BLaER1 (cell line): ENCODE data around the gene CXCL6.

ENCODE experiments used
- H3K27ac ChIP-seq: shearing (Covaris generic); formaldehyde crosslinking; 2 replicates; pipeline ENCODE4 v1.8.1; 2022
- H3K27me3 ChIP-seq: shearing (Covaris generic); formaldehyde crosslinking; 2 replicates; pipeline ENCODE4 v1.8.1; 2022
- H3K36me3 ChIP-seq: shearing (Covaris generic); formaldehyde crosslinking; 2 replicates; pipeline ENCODE4 v1.8.1; 2022
- H3K4me1 ChIP-seq: shearing (Covaris generic); formaldehyde crosslinking; 2 replicates; pipeline ENCODE4 v1.8.1; 2022
- H3K4me2 ChIP-seq: shearing (Covaris generic); formaldehyde crosslinking; 2 replicates; pipeline ENCODE4 v1.8.1; 2022
- H3K4me3 ChIP-seq: shearing (Covaris generic); formaldehyde crosslinking; 2 replicates; pipeline ENCODE4 v1.8.1; 2022
- H3K9ac ChIP-seq: shearing (Covaris generic); formaldehyde crosslinking; 2 replicates; pipeline ENCODE4 v1.8.1; 2022
- H3K9me3 ChIP-seq: shearing (Covaris generic); formaldehyde crosslinking; 2 replicates; pipeline ENCODE4 v1.8.1; 2022
- H4K20me1 ChIP-seq: shearing (Covaris generic); formaldehyde crosslinking; 2 replicates; pipeline ENCODE4 v1.8.1; 2022
- Cebpa-rat ChIP-seq: shearing (Covaris generic); IDR thresholded peaks from 2 replicates; pipeline ENCODE4 v1.8.1; 2022

The CXCL6 gene

DNA sequence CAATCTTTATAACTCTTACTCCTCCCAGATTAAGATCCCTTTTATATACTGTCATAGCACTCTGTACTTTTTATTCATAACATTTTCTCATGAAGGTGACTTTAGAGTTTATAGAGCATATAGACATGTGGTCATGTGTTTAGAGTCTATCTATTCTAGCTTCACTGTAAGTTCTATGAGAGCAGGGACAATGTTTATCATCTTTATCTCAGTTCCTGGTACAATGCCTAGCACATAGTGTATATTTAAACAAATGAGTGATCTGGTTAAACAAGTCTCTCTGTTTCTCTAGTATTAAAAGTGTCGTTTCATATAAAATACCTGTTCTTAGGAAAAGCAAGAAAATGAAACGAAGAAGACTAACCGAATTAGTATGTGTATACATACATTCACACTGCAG is 3.2 kb downstream of the CXCL6 start:
- Histone ChIP-seq H3K27me3 (no peaks in the 10 kb centered on the region), H3K4me2 (no peak overlapping the region), H3K9ac (no peak overlapping the region), H3K27ac (no peak overlapping the region), H4K20me1 (no peaks in the 10 kb centered on the region), H3K4me3 (no peak overlapping the region), H3K36me3 (no peaks in the 10 kb centered on the region), H3K4me1 (no peaks in the 10 kb centered on the region), H3K9me3 (0 out of 2 replicates have a peak, but pooled peaks cover 3% of the 10 kb centered on the region)
- no peak for TF ChIP-seq Cebpa-rat

DNA sequence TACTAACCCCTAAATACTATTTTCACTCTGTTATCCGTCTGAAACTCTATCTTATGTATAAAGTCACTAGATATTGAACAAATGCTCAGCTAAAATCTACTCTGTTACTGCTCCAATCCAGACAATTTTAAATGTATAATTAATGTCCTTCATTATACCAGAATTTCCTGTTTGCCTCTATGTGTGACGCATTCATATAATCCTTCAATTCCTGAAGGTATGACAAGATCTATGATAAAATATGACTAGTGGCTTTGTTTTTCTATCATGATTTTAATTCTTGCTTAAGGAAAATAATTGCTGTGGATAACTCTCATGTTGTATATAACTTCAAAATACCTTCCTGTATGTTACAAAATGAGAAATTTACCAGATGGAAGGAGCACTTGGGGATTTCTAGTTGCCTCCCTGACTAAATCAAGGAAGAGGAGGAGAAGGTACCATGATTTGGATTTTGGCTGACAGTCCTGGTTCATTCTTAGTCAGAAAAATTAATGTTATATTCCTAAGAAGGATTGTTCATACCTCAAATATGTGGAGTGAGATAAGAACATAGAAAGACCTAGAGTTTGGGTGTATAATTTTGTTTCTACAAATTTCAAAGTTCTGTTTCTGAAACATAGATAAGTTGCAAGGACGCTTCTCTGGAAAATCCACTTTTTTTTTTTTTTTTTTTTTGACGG is 4.9 kb downstream of the CXCL6 start:
- 0 out of 2 replicates have a peak, but pooled peaks cover 3% of the 10 kb centered on the region for H3K9me3 ChIP-seq
- no peaks in the 10 kb centered on the region for H3K27me3 ChIP-seq
- H3K4me2 ChIP-seq, result no peak overlapping the region
- no peak overlapping the region for H3K9ac ChIP-seq
- no peaks in the 10 kb centered on the region for H3K4me1 ChIP-seq
- no peak for TF ChIP-seq Cebpa-rat
- H3K36me3 ChIP-seq, result no peaks in the 10 kb centered on the region
- H4K20me1 ChIP-seq, result no peaks in the 10 kb centered on the region
- H3K4me3 ChIP-seq, result no peak overlapping the region
- no peak overlapping the region for H3K27ac ChIP-seq

DNA sequence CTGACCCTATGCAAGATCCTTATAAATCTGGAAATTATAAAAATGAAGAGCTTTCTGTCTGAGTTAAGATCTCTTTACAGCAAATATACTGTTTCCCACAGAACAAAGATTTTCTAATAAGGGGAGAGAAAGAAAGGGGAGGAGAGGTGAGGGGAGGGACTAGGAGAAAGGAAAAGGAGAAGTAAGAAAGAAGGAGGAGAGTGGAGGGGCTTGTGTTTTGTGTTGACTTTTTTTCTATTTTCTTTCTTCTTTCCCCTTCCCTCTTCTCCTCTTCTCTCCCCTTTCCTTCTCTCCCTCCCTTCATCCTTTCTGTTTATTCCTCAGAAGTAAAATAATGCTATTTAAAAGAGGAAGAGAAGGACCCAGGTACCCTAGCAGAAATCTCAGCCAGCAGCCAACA is 6.2 kb downstream of the CXCL6 start:
- no peaks in the 10 kb centered on the region for H3K9me3 ChIP-seq
- H3K27me3 ChIP-seq, result no peaks in the 10 kb centered on the region
- H3K27ac ChIP-seq, result no peak overlapping the region
- H4K20me1 ChIP-seq, result no peaks in the 10 kb centered on the region
- H3K9ac ChIP-seq, result no peak overlapping the region
- H3K4me1 ChIP-seq, result no peaks in the 10 kb centered on the region
- no peak overlapping the region for H3K4me2 ChIP-seq
- no peaks in the 10 kb centered on the region for H3K36me3 ChIP-seq
- no peak for TF ChIP-seq Cebpa-rat
- no peak overlapping the region for H3K4me3 ChIP-seq

DNA sequence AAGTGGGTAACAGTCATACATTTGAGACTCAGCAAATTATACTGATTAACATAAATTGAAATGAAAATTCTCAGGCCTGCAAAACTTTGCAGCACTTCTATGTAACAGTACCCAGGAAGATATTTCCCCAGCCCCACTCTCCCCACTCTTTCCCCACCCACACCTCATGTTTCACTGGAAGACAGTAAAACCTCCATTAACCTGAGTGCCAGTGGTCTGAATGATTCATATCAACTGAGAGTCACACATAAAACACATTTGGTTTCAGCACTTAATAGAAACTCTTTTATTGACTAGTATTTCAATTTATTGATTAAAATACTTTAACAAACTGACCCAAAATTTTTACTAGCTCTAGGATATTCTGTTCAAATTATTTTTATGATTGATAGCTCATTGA is 6.9 kb downstream of the CXCL6 start:
- H3K27me3 ChIP-seq, result no peaks in the 10 kb centered on the region
- H3K9ac ChIP-seq, result no peak overlapping the region
- no peaks in the 10 kb centered on the region for H3K9me3 ChIP-seq
- TF ChIP-seq Cebpa-rat, result no peak
- no peaks in the 10 kb centered on the region for H3K4me1 ChIP-seq
- no peak overlapping the region for H3K4me2 ChIP-seq
- no peaks in the 10 kb centered on the region for H3K36me3 ChIP-seq
- no peak overlapping the region for H3K27ac ChIP-seq
- H3K4me3 ChIP-seq, result no peak overlapping the region
- H4K20me1 ChIP-seq, result no peaks in the 10 kb centered on the region

DNA sequence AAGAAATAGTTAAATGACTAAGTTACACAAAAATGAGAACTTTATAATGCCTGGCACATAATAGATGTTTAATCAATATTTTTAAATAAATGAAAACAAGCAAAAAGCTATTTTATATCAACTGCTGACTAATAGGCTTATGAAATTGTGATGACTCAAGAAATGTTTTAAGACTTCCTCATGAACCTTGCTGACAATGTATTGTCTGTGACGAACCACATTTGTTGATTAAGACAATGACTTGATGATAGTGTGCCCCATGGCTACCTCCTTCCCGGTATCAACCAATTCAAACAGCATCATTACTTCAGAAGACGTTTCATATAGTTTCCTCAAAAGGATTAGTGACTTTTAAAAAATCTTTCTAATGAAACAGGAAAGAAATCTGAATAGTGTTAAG is 7.9 kb downstream of the CXCL6 start:
- Histone ChIP-seq H3K4me2 (no peak overlapping the region), H3K9ac (no peak overlapping the region)

DNA sequence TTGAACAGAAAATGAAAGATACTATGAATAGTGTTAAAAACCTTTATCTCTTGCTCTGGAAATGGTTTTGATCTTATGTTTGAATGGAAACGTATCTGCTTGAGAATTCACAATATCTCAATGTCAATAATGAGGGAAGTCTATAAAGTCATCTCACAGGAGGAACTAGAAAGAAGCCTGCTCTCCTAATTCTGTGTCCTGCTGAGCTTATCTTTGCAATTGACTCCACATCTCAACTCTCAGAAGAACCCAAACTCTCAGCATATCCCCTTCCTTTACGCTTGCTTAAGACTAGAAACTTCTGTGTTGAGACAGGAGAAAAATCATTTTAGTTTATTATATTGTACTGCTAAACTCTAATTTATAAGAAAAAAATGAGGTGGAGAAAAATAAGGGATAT is 8.3 kb downstream of the CXCL6 start:
- Histone ChIP-seq H3K4me1 (no peaks in the 10 kb centered on the region), H3K27me3 (no peaks in the 10 kb centered on the region), H3K27ac (no peak overlapping the region), H3K4me3 (no peak overlapping the region), H3K9me3 (no peaks in the 10 kb centered on the region), H3K9ac (no peak overlapping the region), H4K20me1 (no peaks in the 10 kb centered on the region), H3K36me3 (no peaks in the 10 kb centered on the region), H3K4me2 (no peak overlapping the region)
- TF ChIP-seq Cebpa-rat, result no peak

More for the DNA sequence above, 7.9 kb downstream of the CXCL6 start:
- H3K27ac ChIP-seq, result no peak overlapping the region
- no peaks in the 10 kb centered on the region for H3K9me3 ChIP-seq
- no peak overlapping the region for H3K4me3 ChIP-seq
- no peaks in the 10 kb centered on the region for H3K4me1 ChIP-seq
- no peaks in the 10 kb centered on the region for H3K36me3 ChIP-seq
- H4K20me1 ChIP-seq, result no peaks in the 10 kb centered on the region
- no peaks in the 10 kb centered on the region for H3K27me3 ChIP-seq
- no peak for TF ChIP-seq Cebpa-rat

DNA sequence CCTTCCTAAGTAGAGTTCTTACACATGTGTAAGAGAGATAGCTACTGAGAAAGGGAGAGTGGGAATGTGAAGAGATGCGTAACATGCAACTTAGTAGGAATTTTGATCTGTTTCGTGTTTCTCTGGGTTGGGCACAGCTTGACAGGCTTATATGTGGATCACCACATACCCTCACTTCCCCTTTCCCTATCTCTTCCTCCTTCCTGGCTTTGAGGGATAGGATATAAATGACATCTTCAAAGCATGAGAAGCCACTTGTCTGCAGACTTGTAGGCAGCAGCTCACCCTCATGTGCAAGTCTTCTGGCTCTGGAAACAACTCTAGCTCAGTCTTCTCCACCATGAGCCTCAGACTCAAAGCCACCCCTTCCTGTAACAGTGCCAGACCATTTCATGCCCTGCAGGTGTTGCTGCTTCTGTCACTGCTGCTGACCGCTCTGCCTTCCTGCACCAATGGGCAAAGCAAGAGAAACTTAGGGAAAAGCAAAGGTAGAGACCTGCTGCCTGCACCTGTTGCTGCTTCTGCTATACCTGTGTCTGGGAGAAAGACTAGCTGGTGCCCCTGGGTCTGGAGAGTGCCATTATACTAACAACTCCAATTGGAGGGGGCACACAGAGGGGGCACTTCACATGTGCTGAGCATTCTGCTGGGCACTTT is 11.2 kb downstream of the CXCL6 start:
- H3K4me3 ChIP-seq, result no peak overlapping the region
- H3K27ac ChIP-seq, result no peak overlapping the region
- no peak overlapping the region for H3K9ac ChIP-seq
- H3K9me3 ChIP-seq, result no peaks in the 10 kb centered on the region
- H3K4me1 ChIP-seq, result no peaks in the 10 kb centered on the region
- no peak for TF ChIP-seq Cebpa-rat
- H3K36me3 ChIP-seq, result no peaks in the 10 kb centered on the region
- no peaks in the 10 kb centered on the region for H3K27me3 ChIP-seq
- H4K20me1 ChIP-seq, result no peaks in the 10 kb centered on the region
- H3K4me2 ChIP-seq, result no peak overlapping the region

DNA sequence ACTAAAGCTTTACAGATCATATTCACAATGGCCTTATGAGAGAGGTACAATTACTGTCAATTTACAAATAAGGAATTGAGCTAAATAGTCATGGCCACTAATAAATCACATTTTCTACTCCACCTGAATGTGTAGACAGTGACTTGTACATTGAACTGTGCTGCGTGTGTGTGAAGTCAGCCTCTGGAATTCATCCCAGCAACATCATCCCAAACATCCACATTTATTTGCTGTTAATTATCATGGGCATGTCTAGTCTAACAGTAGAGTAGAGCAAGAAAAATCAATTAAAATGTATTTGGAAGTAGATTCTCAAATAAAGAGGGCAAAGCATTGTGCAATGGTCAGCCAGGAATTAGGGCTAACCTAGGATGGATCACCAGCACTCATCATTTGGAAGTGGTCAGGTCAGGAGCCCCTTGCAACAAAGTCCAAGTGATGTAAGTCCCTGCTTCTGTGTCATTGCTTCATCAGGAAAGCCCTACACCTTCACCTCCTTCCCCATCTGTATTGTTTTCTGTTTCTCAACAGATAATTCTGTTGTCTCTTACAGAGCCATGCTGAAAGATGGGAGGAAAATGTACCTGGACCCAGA is 11.8 kb downstream of the CXCL6 start:
- Histone ChIP-seq H4K20me1 (no peaks in the 10 kb centered on the region), H3K4me3 (no peak overlapping the region), H3K9ac (no peak overlapping the region), H3K27me3 (no peaks in the 10 kb centered on the region), H3K4me1 (no peaks in the 10 kb centered on the region), H3K9me3 (no peaks in the 10 kb centered on the region), H3K27ac (no peak overlapping the region), H3K4me2 (no peak overlapping the region), H3K36me3 (no peaks in the 10 kb centered on the region)
- TF ChIP-seq Cebpa-rat, result no peak

DNA sequence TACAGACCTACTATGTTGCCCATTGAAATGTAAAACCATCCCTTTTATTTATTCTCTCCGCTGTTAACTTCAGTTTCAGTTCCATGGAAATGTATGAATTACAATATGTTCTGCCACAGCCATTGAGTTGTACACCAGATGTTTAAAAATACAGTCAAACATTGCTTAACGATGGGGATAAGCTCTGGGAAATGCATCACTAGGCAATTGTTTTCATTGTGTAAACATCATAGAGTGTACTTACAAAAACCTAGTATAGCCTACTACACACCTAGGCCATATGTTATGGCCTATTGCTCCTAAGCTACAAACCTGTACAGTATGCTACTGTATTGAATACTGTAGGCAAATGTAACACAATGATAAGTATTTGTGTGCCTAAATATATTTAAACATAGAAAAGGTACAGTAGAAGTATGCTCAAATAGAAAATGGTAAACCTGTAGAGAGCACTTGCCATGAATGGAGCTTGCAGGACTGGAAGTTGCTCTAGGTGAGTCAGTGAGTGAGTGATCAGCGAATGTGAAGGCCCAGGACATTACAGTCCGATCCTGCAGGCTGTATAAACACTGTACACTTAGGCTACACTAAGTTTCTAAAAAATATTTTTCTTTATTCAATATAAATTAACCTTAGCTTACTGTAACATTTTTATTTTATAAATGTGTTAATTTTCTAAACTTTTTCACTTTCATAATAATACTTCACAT is 13.9 kb downstream of the CXCL6 start:
- no peaks in the 10 kb centered on the region for H3K9me3 ChIP-seq
- H3K36me3 ChIP-seq, result no peaks in the 10 kb centered on the region
- H3K9ac ChIP-seq, result no peak overlapping the region
- no peak for TF ChIP-seq Cebpa-rat
- no peaks in the 10 kb centered on the region for H4K20me1 ChIP-seq
- no peaks in the 10 kb centered on the region for H3K4me1 ChIP-seq
- no peak overlapping the region for H3K4me2 ChIP-seq
- no peak overlapping the region for H3K4me3 ChIP-seq
- H3K27ac ChIP-seq, result no peak overlapping the region
- no peaks in the 10 kb centered on the region for H3K27me3 ChIP-seq

DNA sequence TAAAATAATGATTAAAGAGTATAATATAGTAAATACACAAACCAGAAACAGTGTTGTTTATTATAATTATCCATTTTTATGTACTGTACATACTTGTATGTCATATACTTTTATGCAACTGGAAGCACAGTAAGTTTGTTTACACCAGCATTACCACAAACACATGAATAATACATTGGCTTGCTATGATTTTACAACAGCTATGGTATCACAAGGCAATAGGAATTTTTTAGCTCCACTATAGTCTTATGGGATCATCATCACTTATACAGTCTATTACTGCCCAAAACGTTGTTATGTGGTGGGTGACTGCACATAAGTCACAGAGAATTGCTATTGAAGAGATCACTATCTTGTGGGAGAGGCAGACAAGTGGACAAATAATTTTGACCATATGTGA is 14.8 kb downstream of the CXCL6 start:
- Histone ChIP-seq H3K9ac (no peak overlapping the region), H3K4me2 (no peak overlapping the region), H3K9me3 (no peaks in the 10 kb centered on the region), H3K4me1 (no peaks in the 10 kb centered on the region), H3K4me3 (no peak overlapping the region), H3K27me3 (no peaks in the 10 kb centered on the region), H3K36me3 (no peaks in the 10 kb centered on the region), H4K20me1 (no peaks in the 10 kb centered on the region), H3K27ac (no peak overlapping the region)
- no peak for TF ChIP-seq Cebpa-rat
